Loucy (cell line): ENCODE data around the gene NUP62.

Experiments
- EZH2phosphoT487 ChIP-seq: fragments of 200-600 bp; IDR thresholded peaks from 2 replicates; pipeline ENCODE4 v1.6.1; 2018; ENCODE audit warnings: antibody characterized with exemption, mild to moderate bottlenecking, moderate library complexity, borderline replicate concordance
- TF ChIP-seq, protein P1 (sequence below): fragments of 200-600 bp; sonication (generic); conservative IDR thresholded peaks from 2 replicates; pipeline ENCODE4 v1.5.1; 2014; ENCODE audit warnings: mild to moderate bottlenecking, antibody characterized with exemption, low read length

DNA sequence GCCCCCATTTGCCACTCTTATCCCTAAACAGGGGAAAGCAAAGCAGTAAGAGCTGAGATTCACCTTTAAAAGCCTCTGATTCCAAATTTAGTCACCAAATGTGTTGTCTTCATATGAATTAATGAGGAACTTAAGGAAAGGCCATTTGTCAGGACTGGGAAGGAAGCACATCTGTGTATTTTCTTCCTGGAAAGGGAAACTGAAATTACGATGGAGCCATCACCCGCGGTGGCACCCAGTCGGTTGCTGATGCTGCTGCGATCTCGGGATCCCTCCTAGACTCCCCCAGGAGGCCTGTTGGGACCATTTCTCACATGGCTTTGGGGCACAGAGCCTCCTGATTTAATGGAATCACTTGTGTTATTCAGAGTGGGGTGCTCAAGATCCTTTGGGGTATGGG, 25.2 kb downstream of the NUP62 start:
- TF ChIP-seq, protein P1, sequence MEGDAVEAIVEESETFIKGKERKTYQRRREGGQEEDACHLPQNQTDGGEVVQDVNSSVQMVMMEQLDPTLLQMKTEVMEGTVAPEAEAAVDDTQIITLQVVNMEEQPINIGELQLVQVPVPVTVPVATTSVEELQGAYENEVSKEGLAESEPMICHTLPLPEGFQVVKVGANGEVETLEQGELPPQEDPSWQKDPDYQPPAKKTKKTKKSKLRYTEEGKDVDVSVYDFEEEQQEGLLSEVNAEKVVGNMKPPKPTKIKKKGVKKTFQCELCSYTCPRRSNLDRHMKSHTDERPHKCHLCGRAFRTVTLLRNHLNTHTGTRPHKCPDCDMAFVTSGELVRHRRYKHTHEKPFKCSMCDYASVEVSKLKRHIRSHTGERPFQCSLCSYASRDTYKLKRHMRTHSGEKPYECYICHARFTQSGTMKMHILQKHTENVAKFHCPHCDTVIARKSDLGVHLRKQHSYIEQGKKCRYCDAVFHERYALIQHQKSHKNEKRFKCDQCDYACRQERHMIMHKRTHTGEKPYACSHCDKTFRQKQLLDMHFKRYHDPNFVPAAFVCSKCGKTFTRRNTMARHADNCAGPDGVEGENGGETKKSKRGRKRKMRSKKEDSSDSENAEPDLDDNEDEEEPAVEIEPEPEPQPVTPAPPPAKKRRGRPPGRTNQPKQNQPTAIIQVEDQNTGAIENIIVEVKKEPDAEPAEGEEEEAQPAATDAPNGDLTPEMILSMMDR = no peak
- TF ChIP-seq EZH2phosphoT487 = no peak
